Fibroblast of pulmonary artery (primary cell): Measurements from ENCODE around the gene ARHGAP29.
A peak's percentile ranks its signal among the peaks of the same experiment; 100 is the strongest.

Experiments used
- DNase-seq: peaks from one replicate; pipeline ENCODE4 v3.0.0-alpha.2; 2010; ENCODE audit warnings: low read depth
- H3K4me3 ChIP-seq: replicated peaks from 2 replicates; pipeline ENCODE4 v1.5.1; 2011; ENCODE audit warnings: low read depth, mild to moderate bottlenecking, control low read depth, low read length, moderate library complexity
- TF ChIP-seq, protein P1 (sequence below): IDR thresholded peaks from 2 replicates; pipeline ENCODE4 v1.5.1; 2011; ENCODE audit warnings: mild to moderate bottlenecking, control low read depth, low read length, inconsistent platforms; ENCODE audit errors: missing control alignments

Gene ARHGAP29

DNA sequence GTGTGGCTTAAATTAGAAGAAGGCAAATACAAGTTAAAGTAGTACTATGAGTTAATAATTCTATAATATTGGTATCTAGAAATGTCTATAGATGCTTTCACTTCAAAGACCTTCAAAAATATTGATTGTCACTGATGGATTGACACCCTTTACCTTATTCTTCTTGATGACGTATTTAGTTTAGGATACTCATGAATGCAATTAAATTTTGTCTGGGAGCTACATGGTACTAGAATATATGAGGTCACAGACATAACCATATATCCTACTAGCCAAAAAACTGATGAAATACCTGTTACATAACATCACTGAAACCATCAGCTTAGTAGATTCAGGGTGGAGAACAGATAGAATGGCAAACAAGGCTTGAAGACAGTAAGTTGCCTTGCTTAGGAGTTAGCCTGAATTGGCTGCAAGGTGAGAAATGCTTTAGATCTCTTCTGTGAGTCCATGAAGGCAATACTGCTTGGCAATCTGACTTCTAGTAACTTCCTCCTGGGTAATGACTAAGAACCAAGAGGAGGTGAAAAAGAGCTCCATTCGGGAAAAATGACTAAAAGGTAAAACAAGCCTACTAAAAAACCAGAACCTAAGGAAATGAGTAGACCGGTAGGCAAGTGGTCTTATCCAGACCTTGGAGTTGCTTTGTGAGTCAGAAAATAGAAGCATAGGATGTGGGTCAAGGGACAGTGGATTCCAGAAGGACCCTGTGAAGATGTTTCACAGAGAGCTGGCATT is 16.9 kb upstream of the ARHGAP29 start:
- peak; percentile 43 for DNase-seq
- H3K4me3 ChIP-seq = no peak overlapping the region
- TF ChIP-seq, protein P1, sequence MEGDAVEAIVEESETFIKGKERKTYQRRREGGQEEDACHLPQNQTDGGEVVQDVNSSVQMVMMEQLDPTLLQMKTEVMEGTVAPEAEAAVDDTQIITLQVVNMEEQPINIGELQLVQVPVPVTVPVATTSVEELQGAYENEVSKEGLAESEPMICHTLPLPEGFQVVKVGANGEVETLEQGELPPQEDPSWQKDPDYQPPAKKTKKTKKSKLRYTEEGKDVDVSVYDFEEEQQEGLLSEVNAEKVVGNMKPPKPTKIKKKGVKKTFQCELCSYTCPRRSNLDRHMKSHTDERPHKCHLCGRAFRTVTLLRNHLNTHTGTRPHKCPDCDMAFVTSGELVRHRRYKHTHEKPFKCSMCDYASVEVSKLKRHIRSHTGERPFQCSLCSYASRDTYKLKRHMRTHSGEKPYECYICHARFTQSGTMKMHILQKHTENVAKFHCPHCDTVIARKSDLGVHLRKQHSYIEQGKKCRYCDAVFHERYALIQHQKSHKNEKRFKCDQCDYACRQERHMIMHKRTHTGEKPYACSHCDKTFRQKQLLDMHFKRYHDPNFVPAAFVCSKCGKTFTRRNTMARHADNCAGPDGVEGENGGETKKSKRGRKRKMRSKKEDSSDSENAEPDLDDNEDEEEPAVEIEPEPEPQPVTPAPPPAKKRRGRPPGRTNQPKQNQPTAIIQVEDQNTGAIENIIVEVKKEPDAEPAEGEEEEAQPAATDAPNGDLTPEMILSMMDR = no peak

DNA sequence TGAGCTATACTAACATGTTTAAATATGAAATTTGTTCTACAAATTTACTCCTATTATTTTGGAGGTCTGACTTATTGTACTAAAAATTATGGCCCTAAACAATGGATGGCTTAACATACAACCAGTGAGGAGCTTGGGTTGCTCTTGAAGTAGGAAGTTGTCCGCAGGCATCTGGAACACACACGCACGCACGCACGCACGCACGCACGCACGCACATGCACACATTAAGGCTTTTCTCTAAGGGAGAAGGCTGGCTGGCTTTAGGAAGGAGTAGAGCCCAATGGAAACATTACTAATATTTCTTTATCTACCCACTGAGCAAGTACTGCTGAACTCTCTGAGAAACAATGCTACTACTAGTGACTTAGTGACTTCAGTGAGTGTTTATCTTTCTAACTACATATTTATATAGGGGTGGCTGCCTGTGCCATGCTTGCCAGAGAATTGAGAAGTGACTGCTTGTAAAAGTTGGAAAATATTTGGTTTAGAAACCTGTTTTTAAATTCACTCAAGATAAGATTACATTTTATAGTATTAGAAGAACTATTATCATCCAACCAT is 16.2 kb upstream of the ARHGAP29 start:
- TF ChIP-seq, protein P1 = no peak
- DNase-seq = no peak
- no peak overlapping the region for H3K4me3 ChIP-seq

DNA sequence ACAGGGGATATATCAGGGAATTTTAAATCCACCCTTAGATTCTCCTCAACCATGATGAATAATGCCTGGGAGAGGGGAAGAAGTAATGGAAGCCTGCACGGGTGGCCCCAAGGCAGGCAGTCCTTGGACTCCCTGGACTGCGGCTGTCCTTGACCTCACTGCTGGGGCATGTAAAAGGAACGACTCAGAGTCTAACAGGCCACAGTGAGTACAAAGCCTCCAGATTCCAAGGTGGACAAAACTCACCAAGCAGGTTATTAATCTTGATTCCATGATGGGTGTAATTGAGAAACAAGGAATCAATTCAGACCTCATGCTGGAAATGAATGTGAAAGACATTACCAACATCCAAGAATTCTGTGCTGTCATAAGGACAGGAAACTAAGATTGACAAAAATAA is 13.0 kb upstream of the ARHGAP29 start:
- no peak for DNase-seq
- TF ChIP-seq, protein P1 = no peak
- H3K4me3 ChIP-seq = no peak overlapping the region

DNA sequence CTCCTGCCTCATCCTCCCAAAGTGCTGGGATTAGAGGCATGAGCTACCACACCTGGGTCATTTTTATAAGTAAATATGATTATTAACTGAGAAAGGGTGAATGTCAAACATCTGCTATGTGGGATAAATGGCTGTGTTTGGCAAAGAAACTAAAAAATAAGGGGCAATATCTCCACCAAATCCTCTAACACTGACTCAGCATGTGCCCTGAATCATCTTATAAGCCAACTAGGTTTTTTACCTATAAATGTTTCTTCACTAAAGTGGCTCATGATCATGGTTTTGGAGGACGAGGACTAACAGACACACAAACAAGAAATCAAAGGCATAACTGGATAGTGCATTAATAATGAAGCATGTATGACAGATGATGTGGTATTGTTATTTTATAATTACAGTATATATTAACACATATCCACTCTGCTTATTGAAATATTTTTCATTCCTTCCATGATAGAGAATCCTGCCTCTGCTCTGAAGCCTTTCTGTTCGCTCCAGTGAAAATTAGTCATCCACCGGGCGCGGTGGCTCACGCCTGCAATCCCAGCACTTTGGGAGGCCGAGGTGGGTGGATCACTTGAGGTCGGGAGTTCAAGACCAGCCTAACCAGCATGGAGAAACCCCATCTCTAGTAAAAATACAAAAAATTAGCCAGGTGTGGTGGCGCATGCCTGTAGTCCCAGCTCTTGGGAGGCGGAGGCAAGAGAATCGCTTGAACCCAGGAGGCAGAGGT is 11.7 kb upstream of the ARHGAP29 start:
- TF ChIP-seq, protein P1 = no peak
- no peak for DNase-seq
- no peak overlapping the region for H3K4me3 ChIP-seq

DNA sequence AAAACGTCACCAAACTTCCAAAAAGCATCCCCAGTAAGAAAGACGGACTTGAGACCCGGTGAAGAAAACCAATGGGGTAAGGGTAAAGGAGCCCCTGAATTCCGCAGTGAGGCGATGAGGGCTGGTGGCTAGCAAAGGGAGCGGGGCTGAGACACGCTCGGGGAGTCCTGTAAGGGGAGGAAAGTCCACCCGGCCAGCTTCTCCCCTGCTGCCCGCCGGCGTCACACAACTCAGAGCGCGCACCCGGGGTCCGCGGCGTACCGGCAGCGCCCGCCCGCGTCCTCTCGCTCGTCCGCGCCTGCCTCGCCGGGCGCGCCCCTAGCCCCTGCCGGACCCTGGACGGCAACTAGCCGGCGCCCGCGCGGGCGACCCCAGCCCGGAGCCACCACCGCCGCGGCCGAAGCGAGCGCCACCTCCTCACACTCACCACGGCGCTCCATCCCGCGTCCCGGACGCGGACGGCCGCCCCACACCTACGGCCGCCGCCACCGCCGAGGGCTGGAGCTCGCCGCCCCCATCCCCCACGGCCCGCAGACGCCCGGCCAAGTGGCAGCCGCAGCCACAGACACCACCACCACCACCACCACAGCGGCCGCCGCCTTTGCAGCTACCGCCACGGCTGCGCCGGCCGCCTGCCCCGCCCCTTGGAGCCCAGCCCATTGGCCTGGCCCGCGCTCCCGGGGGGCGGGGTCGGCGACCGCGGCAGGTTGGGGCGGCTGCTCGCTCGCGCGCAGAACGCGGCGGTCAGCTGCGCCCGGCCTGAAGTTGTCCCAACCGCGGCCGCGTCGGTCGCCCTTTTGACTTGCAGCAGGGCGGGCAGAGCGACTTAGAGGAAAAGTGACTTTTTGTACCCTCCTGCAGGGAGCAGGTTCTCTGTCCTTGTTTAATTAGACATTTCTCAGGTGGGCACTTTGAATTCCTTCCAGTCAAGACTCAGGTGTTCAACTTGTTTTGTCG is 10.0 kb upstream of the ARHGAP29 start:
- H3K4me3 ChIP-seq = peak overlapping the region; percentile 90
- TF ChIP-seq, protein P1 = no peak
- peak; percentile 70 for DNase-seq

DNA sequence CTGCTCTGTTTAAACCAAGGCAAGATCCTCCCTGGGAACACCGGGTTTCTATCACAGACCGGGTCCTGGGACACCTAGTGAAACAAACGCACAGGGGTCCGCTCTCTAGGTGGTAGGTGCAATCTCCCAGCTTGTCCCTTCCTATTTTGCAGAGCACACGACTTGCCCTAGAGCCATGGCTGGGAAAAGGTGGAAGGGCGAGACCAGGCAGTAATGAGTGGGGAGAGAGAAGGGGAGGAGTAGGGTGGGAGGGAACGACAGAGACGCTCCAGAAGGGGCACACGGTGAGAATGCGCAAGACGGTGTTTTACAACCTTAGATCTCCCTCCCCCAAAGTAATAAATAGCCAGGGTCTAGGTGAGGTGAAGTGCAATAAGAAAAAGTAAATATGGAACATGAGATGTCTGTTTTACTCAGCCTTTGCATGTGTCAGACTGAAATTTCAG is 9.3 kb upstream of the ARHGAP29 start:
- H3K4me3 ChIP-seq = peak overlapping the region; percentile 90
- DNase-seq = peak; percentile 48
- TF ChIP-seq, protein P1 = no peak
